GM19328 (cell line): ENCODE measurements around the gene COL11A2.

Experiments used
- ATAC-seq: cut with Tn5 transposase; IDR thresholded peaks from one replicate; pipeline ENCODE4 v1.9.1; 2021; ENCODE audit warnings: mild to moderate bottlenecking, moderate library complexity; ENCODE audit not compliant: unreplicated experiment

Gene COL11A2

GRCh38 chr6:33193619-33194018 lies 1.4 kb upstream of the COL11A2 start:
- no peak for ATAC-seq

- no peak for ATAC-seq
These were observed 670 bp upstream of the COL11A2 start for GRCh38 chr6:33192671-33193602.

- ATAC-seq: no peak
These were observed 723 bp downstream of the COL11A2 start for GRCh38 chr6:33191383-33192104.

- no peak for ATAC-seq
These were observed 1.7 kb downstream of the COL11A2 start for GRCh38 chr6:33190504-33191107.

- no peak for ATAC-seq
These were observed 2.4 kb downstream of the COL11A2 start for GRCh38 chr6:33189625-33190448.

- no peak for ATAC-seq
These were observed 3.1 kb downstream of the COL11A2 start for GRCh38 chr6:33189164-33189563.

- ATAC-seq: no peak
These were observed 4.5 kb downstream of the COL11A2 start for GRCh38 chr6:33187809-33188208.

- ATAC-seq: no peak
These were observed 6.5 kb downstream of the COL11A2 start for GRCh38 chr6:33185654-33186187.

GRCh38 chr6:33185190-33185589 lies 7.1 kb downstream of the COL11A2 start:
- no peak for ATAC-seq

GRCh38 chr6:33183071-33183683 lies 9.1 kb downstream of the COL11A2 start:
- no peak for ATAC-seq

- ATAC-seq: no peak
These were observed 11.1 kb downstream of the COL11A2 start for GRCh38 chr6:33181141-33181540.

- no peak for ATAC-seq
These were observed 13.4 kb downstream of the COL11A2 start for GRCh38 chr6:33178755-33179475.

- ATAC-seq: no peak
These were observed 14.5 kb downstream of the COL11A2 start for GRCh38 chr6:33177552-33178446.

- no peak for ATAC-seq
These were observed 15.4 kb downstream of the COL11A2 start for GRCh38 chr6:33176906-33177305.

- no peak for ATAC-seq
These were observed 16.7 kb downstream of the COL11A2 start for GRCh38 chr6:33175436-33176069.

GRCh38 chr6:33174784-33175183 lies 17.5 kb downstream of the COL11A2 start:
- no peak for ATAC-seq

- ATAC-seq: no peak
These were observed 18.6 kb downstream of the COL11A2 start for GRCh38 chr6:33173535-33174180.
